ENCODE data around the gene MED31.

DNA sequence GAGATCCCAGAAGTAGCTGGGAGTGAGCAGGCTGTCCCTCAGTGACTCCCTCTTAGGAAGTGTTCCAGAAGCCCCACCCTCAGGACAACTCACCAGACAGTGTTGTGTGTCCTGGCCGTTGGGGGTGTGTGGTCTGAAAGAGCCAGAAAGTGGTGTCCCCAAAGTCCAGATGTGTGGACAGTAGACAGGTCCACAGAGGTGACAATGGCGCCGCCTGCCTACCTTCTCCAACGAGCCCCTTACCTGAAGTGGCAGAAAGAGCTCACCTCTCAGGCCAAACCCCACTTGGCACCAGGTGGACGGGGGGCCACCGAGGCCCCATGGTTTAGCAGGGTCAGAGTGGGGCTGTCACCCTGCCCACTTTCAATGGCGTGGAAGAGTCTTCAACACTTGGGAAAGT, 20.0 kb upstream of the MED31 start:
- TF ChIP-seq, protein P1, sequence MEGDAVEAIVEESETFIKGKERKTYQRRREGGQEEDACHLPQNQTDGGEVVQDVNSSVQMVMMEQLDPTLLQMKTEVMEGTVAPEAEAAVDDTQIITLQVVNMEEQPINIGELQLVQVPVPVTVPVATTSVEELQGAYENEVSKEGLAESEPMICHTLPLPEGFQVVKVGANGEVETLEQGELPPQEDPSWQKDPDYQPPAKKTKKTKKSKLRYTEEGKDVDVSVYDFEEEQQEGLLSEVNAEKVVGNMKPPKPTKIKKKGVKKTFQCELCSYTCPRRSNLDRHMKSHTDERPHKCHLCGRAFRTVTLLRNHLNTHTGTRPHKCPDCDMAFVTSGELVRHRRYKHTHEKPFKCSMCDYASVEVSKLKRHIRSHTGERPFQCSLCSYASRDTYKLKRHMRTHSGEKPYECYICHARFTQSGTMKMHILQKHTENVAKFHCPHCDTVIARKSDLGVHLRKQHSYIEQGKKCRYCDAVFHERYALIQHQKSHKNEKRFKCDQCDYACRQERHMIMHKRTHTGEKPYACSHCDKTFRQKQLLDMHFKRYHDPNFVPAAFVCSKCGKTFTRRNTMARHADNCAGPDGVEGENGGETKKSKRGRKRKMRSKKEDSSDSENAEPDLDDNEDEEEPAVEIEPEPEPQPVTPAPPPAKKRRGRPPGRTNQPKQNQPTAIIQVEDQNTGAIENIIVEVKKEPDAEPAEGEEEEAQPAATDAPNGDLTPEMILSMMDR (IDR thresholded peaks at IDR 0.05; ENCODE audit: low read length), result no peak
- TF ChIP-seq EZH2 (optimal IDR thresholded peaks at IDR 0.05; ENCODE audit: low read depth, low read length) (no peak), EZH2phosphoT487 (IDR thresholded peaks at IDR 0.05; ENCODE audit: low read length) (no peak)

All from MM.1S (cell line).